GM19351 (cell line): Measurements from ENCODE around the gene TMEM150B.

Source experiments
- ATAC-seq: cut with Tn5 transposase; IDR thresholded peaks from one replicate; pipeline ENCODE4 v1.9.1; 2021; ENCODE audit warnings: mild to moderate bottlenecking, moderate library complexity; ENCODE audit not compliant: unreplicated experiment

The TMEM150B gene

GRCh38 chr19:55355213-55355821 is 30.2 kb upstream of the TMEM150B start:
- ATAC-seq = no peak

- ATAC-seq = no peak
Observed at GRCh38 chr19:55354698-55355212, 29.6 kb upstream of the TMEM150B start, which contains the start of gene COX6B2. Gene COX6B2 (minus strand): TSS chr19:55354719. CDS start chr19:55354521, 198 bp downstream.

DNA sequence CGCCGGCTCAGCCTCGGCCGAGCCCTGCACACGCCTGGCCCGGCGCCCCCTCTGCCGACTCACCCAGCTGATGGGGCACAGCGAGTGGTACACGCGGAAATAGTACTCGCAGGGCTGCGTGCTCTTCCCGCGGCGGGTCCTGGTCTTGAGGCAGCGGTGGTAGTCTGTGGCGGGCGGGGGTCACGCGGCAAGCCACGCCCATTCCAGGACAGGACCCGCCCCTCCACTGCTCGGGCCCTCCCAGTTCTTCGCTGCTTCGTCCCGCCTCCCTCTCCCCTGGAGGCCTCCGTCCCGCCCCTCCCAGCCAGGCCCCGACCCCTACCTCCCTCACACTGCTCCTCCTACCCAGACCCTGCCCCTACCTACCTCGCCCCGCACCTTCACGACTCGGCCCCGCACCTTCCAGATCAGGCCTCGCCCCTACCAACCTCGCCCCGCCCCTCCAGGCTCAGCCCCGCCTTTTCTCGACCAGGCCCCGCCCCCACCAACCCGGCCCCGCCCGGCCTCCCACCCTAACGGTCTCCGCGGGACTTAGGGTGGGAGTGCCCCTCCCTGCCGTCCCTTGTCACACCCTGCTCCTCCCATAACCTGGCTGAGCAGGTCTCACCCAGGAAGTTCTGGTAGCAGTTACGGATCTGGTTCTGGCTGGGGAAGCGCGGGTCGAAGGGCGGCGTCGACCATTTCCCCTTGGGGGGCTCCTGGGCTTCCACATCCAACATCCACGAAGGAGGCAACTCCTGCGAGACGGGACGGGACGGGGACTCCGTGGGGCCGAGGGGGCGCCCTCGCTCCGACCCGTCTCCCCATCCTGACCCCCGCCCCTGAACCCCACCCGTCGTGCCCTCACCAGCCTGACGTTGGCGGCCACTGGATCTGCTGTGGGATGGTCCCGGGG is 28.9 kb upstream of the TMEM150B start:
- ATAC-seq = no peak

DNA sequence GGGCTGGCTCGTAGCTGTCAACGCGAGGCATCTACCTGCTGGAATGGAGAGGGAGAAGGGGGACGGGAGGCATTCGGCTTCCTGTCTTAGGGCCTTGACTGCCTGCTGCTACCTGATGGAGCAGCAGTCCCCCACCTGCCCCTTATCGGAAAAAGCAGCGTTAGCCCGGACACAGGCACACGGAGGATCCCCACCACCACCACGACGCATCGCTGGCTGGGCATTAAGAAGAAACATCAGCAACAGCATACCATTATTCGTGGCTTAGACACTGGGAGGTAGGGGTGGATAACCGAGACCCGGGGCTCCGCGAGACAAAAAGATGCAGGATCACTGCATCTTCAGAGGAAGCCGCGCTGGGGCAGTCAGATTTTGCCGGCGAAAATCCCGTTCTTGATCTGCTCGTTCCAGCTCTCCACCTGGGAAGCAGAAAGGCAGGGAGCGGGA is 28.2 kb upstream of the TMEM150B start:
- no peak for ATAC-seq

DNA sequence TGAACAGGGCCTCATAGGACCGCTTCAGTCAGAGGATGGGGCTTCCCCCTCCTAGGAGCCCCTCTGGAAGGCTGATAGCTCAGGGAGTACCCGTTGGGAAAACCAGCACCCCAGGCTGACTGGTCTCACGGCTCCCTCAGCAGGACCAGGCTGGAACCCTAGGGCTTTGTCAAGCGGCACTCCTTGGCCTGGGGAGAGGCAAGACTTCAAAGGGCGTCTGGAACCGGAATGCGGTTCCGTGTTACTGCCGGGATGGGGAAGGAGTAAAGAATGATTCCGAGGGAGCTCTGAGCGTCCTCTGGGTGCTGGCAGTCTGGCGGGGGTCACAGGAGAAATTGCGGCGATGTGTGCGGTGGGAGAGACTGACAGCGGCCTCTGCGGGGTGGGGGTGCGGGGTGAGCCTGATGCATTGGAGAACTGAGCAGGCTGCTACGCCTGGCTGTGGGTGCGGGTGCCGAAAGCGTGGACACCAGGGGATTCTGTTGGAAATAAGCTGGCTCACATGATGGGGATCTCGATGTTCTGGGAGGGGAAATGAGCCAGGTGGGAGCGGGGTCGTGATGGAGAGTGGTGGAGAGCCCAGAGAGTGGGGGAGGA is 27.5 kb upstream of the TMEM150B start:
- no peak for ATAC-seq

- ATAC-seq = no peak
Observed at GRCh38 chr19:55352040-55352439, 26.9 kb upstream of the TMEM150B start.

GRCh38 chr19:55350620-55351315 is 25.6 kb upstream of the TMEM150B start:
- no peak for ATAC-seq

DNA sequence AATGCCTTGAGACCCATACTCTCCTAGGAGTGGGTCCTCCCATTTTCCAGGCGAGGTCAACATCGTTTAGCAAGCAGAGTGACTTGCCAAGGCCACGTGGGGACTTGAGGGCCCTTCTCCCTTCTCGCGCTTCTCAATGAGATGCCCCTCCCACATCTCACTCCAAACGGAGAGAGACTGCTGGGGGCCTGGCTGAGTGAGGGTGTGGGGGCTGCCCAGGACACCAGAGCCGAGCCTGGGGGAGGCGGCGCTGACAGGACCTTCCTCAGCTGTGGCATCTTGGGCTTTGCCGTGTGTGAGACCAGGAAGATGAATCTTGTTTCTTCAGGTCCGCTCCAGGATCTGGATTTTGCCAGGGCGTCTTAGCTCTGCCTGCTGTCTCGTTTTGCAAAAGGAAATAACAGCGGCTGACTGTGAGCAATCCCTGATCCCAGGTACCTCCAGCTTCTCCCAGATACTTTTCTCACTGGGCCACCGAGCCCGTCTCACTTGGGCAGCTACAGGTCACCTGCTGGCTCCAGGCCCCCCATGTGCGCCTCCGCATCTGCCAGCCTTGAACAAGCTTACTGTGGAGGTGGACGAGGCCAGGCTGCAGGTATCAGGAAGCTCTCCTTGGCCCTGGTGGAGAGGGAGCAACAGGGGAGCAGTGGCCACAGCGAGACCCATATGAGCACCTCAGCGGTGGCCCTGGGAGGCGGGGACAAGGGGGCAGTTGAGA is 23.3 kb upstream of the TMEM150B start:
- ATAC-seq = no peak

DNA sequence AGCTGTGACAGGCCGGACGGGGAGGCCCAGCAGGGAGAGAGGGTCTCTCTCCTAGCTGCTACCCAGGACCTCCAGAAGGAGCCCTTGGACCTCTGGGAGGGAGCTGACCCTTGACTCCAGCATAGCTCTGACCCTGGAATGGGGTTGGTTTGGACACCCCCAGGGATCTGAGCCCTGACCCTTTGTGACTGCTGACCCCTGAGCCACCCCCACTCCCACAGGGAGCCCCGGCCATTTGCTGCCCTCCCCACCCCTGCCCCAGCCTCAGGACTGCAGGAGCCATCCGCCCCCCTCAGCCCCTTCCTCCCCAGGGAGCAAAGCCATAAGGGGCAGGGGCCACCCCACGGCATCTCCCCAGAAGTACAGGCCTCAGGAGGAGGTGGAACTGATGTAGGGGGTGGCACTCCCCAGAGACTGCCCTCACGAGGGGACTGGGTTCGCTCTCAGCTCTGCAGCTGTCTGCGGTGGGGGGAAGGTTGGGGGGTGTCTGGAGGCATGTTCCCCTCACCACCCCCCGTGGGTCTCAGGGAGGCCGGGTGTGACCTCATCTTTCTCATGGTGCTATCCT is 22.4 kb upstream of the TMEM150B start:
- ATAC-seq = no peak

- ATAC-seq = no peak
Observed at GRCh38 chr19:55346725-55347441, 21.7 kb upstream of the TMEM150B start.

- ATAC-seq = no peak
Observed at GRCh38 chr19:55345818-55346724, 20.9 kb upstream of the TMEM150B start.

GRCh38 chr19:55345101-55345817 is 20.1 kb upstream of the TMEM150B start:
- no peak for ATAC-seq

DNA sequence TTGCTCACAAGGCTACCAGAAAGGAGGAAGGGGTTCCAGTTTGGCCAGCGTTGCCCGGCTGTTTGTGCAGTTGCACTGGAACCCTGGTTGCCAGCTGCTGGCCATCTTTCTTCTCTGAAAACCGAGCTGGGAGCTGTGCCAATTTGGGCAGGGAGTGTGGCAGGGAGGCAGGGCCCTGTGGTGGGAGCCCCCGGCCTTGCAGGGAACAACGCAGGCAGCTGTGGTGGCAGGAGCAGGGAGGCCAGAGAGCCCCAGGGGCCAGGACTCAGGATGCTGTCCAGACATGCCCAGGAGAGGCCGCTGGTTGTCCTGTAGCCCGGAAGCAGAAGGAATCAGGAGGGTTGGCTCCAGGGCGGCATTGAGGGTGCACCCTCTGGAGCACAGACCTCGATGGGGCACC is 19.3 kb upstream of the TMEM150B start:
- no peak for ATAC-seq

- no peak for ATAC-seq
Observed at GRCh38 chr19:55341595-55342531, 16.7 kb upstream of the TMEM150B start.

DNA sequence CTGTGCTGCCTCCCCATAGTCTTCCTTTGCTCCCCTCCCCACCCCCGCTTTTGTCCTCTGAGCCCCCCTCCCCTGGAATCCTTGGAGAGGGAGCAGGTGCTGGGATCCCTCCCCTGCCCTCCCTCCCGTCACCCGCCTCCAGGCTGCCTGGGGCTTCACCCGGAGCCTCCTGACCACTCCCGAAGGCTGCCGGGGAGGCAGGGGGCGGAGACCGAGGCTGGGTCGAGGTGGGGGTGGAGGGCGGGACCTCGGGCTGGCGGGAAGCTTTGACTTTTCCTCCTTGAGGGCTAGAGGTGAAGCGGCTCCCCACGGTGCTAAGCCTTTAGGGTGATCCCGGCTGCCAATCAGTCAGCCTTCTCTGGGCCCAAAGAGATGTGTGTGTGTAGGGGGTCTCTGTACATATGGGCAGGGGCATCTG is 16.0 kb upstream of the TMEM150B start:
- ATAC-seq = no peak

DNA sequence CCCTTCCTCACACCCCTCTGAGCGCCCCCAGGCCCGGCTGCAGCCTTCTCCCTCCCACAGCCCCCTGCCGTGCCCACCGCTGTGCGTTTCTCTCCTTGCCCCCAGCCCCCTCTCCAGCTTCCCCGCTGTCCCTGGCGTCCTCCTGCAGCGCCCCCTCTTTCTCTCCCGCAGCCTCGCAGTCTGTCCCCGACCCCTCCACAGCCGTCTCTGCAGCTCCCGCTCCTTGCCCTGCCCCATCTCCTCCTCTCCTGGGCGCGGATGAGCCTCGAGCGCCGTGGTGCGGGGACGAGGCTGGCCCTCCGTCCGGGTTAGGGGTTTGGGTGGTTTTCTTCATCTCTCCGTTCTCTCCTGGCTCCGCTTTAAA is 15.6 kb upstream of the TMEM150B start:
- ATAC-seq = no peak
